CD14-positive monocyte (primary cell): ENCODE results near the gene GH2. TPM values are rescaled to one million over a fixed set of nuclear protein-coding genes. Genes with fewer than 3 reads are reported as not detected.

Source experiments
- DNase-seq, 3 donors: peaks; one replicate each; pipeline ENCODE4 v3.0.0-alpha.2; 2011 to 2022
- H2AFZ ChIP-seq: 2 replicates; pipeline ENCODE4 v1.6.0; 2012; ENCODE audit warnings: mild to moderate bottlenecking, low read depth, low read length, inconsistent platforms; ENCODE audit not compliant: insufficient read depth, poor library complexity, severe bottlenecking
- H3K27ac ChIP-seq, 2 donors: 1 replicate in 1 of 2; 2 replicates in 1 of 2; pipeline ENCODE4 v1.5.1; 2012 to 2013; ENCODE audit warnings: low read length in 2 of 2, control low read depth in 1 of 2, inconsistent platforms in 1 of 2, low read depth in 1 of 2, mild to moderate bottlenecking in 1 of 2
- H3K27me3 ChIP-seq, 2 donors: one replicate each; pipeline versions ENCODE4 v1.6.0 to v1.6.1; 2011 to 2013; ENCODE audit warnings: low read length in 2 of 2; ENCODE audit not compliant: control insufficient read depth in 2 of 2, insufficient read depth in 2 of 2
- H3K36me3 ChIP-seq, 2 donors: replicated peaks in 1 of 2; 1 replicate in 1 of 2; 2 replicates in 1 of 2; pipeline versions ENCODE4 v1.5.1 to v1.6.1; 2012 to 2013; ENCODE audit warnings: low read length in 2 of 2, control low read depth in 1 of 2, inconsistent platforms in 1 of 2, mild to moderate bottlenecking in 1 of 2; ENCODE audit not compliant: insufficient read depth in 2 of 2, control insufficient read depth in 1 of 2
- H3K4me1 ChIP-seq, 2 donors: 1 replicate in 1 of 2; 2 replicates in 1 of 2; pipeline versions ENCODE4 v1.5.1 to v1.6.1; 2012 to 2013; ENCODE audit warnings: low read length in 2 of 2, control low read depth in 1 of 2, inconsistent platforms in 1 of 2, mild to moderate bottlenecking in 1 of 2, moderate library complexity in 1 of 2; ENCODE audit not compliant: insufficient read depth in 2 of 2, control insufficient read depth in 1 of 2
- H3K4me2 ChIP-seq: replicated peaks from 2 replicates; pipeline ENCODE3; 2012; ENCODE audit warnings: low read length, moderate library complexity, mild to moderate bottlenecking; ENCODE audit not compliant: poor library complexity, severe bottlenecking; ENCODE audit errors: extremely low read depth
- H3K4me3 ChIP-seq, 3 experiments: fragments of 200-600 bp in 1 of 3; sonication (generic) in 1 of 3; replicated peaks in 1 of 3; 1 replicate in 2 of 3; 2 replicates in 1 of 3; pipeline ENCODE4 v1.5.1; 2011 to 2013; ENCODE audit warnings: low read length in 3 of 3, mild to moderate bottlenecking in 3 of 3, control low read depth in 2 of 3, low read depth in 2 of 3, inconsistent platforms in 1 of 3, moderate library complexity in 1 of 3
- H3K79me2 ChIP-seq: 2 replicates; pipeline ENCODE4 v1.6.0; 2012; ENCODE audit warnings: mild to moderate bottlenecking, control low read depth, inconsistent platforms, low read length, moderate library complexity; ENCODE audit not compliant: insufficient read depth
- H3K9ac ChIP-seq: 2 replicates; pipeline ENCODE4 v1.6.0; 2017; ENCODE audit warnings: low read length, mild to moderate bottlenecking; ENCODE audit not compliant: insufficient read depth, poor library complexity, severe bottlenecking
- H3K9me3 ChIP-seq, 2 donors: replicated peaks in 1 of 2; 1 replicate in 1 of 2; 2 replicates in 1 of 2; pipeline versions ENCODE4 v1.5.1 to v1.6.1; 2012 to 2013; ENCODE audit warnings: low read length in 2 of 2, control low read depth in 1 of 2; ENCODE audit not compliant: control insufficient read depth in 1 of 2, insufficient read depth in 1 of 2
- H4K20me1 ChIP-seq: 2 replicates; pipeline ENCODE4 v1.6.0; 2012; ENCODE audit warnings: mild to moderate bottlenecking, low read length, control low read depth, moderate library complexity; ENCODE audit not compliant: insufficient read depth
- H3K27ac Mint-ChIP-seq, 7 donors: one replicate each; pipeline ENCODE4 v1.8.0; 2020; ENCODE audit warnings: mild to moderate bottlenecking in 7 of 7, mixed read lengths in 7 of 7, moderate library complexity in 6 of 7, inconsistent platforms in 2 of 7
- H3K27me3 Mint-ChIP-seq, 3 donors: one replicate each; pipeline ENCODE4 v1.8.0; 2021 to 2022; ENCODE audit warnings: low read depth in 3 of 3, mild to moderate bottlenecking in 3 of 3, mixed read lengths in 3 of 3, moderate library complexity in 3 of 3, inconsistent platforms in 1 of 3
- H3K36me3 Mint-ChIP-seq, 2 donors: one replicate each; pipeline ENCODE4 v1.8.0; 2020; ENCODE audit warnings: mixed read lengths in 2 of 2, inconsistent platforms in 1 of 2, mild to moderate bottlenecking in 1 of 2
- H3K4me1 Mint-ChIP-seq: one replicate; pipeline ENCODE4 v1.8.0; 2020; ENCODE audit warnings: mild to moderate bottlenecking, mixed read lengths
- H3K4me3 Mint-ChIP-seq, 2 donors: one replicate each; pipeline ENCODE4 v1.8.0; 2020; ENCODE audit warnings: mild to moderate bottlenecking in 2 of 2, mixed read lengths in 2 of 2, moderate library complexity in 1 of 2
- H3K9me3 Mint-ChIP-seq, 7 donors: one replicate each; pipeline ENCODE4 v1.8.0; 2020 to 2022; ENCODE audit warnings: mixed read lengths in 7 of 7, mild to moderate bottlenecking in 6 of 7, moderate library complexity in 6 of 7, inconsistent platforms in 2 of 7
- WGBS: methylation state at CpG from one replicate; pipeline ENCODE4 v1.1.5; 2013; ENCODE audit warnings: missing lambda C conversion rate; ENCODE audit not compliant: insufficient coverage; 5-methylcytosine and 5-hydroxymethylcytosine counted together
- intact Hi-C, 2 donors: fragments of 100-400 bp; cut with micrococcal nuclease; formaldehyde crosslinking; loops; one replicate each; pipeline versions ENCODE4 v1.15.0 to v1.15.1; 2023
- polyA plus RNA-seq, 3 donors: library from polyadenylated mRNA; depleted of rRNA in 1 of 3; unstranded in 2 of 3; stranded (reverse) in 1 of 3; fragments of 300-500 nt in 2 of 3; fragments of >200 nt in 1 of 3; fragmentation: Illumina TruSeq in 2 of 3; gene quantifications; 1 replicate in 2 of 3; 2 replicates in 1 of 3; pipeline ENCODE4 v1.2.3, GENCODE V29; 2012 to 2021
- small RNA-seq: library from RNA; depleted of rRNA; stranded (forward); fragments of <200 nt; gene quantifications from one replicate; pipeline ENCODE3, GENCODE V24; 2012; ENCODE audit warnings: low read depth; ENCODE audit not compliant: insufficient read length
- TF ChIP-seq, protein P1 (sequence below): fragments of 200-600 bp; IDR thresholded peaks from one replicate; pipeline ENCODE4 v1.8.0; 2022; ENCODE audit warnings: antibody characterized with exemption, mild to moderate bottlenecking

Gene GH2
- polyA plus RNA-seq, 3 donors, result not detected

DNA sequence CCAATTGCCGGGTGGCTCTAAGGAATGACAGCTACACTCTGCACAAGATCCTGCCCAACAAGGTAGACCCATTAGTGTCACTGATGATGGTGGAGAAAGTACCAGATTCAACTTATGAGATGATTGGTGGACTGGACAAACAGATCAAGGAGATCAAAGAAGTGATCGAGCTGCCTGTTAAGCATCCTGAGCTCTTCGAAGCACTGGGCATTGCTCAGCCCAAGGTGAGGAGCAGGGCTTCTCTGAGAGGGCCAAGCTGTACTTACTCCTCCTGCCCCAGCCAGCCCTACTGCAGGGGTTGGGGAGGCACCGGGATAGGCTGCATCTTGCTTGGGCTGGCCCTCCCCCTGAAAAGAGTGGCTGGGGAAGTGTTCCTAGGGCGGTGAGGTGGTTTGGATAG is 51.5 kb downstream of the GH2 start:
- no peaks in the 10 kb centered on the region for H3K27me3 ChIP-seq
- Mint-ChIP-seq H3K4me1 (peaks cover 40% of the 10 kb centered on the region), H3K36me3 (peaks cover 62 to 65% of the 10 kb centered on the region in 2 donors), H3K9me3 (no peaks in the 10 kb centered on the region), H3K27me3 (peaks cover 0 to 2% (median 0%) of the 10 kb centered on the region in 3 donors), H3K27ac (peak overlapping the region in 1 of 7 donors; percentile 82), H3K4me3 (no peak overlapping the region)
- intact Hi-C loops, result no loop called here
- peaks cover 59 to 70% of the 10 kb centered on the region in 2 donors for H3K36me3 ChIP-seq
- H3K79me2 ChIP-seq, result peaks cover 58% of the 10 kb centered on the region
- peaks cover 22 to 31% of the 10 kb centered on the region in 2 donors for H3K4me1 ChIP-seq
- no peak overlapping the region for H3K9ac ChIP-seq
- no peak overlapping the region for H3K4me3 ChIP-seq
- H3K27ac ChIP-seq, result no peak overlapping the region
- H3K9me3 ChIP-seq, result no peaks in the 10 kb centered on the region
- TF ChIP-seq, protein P1, sequence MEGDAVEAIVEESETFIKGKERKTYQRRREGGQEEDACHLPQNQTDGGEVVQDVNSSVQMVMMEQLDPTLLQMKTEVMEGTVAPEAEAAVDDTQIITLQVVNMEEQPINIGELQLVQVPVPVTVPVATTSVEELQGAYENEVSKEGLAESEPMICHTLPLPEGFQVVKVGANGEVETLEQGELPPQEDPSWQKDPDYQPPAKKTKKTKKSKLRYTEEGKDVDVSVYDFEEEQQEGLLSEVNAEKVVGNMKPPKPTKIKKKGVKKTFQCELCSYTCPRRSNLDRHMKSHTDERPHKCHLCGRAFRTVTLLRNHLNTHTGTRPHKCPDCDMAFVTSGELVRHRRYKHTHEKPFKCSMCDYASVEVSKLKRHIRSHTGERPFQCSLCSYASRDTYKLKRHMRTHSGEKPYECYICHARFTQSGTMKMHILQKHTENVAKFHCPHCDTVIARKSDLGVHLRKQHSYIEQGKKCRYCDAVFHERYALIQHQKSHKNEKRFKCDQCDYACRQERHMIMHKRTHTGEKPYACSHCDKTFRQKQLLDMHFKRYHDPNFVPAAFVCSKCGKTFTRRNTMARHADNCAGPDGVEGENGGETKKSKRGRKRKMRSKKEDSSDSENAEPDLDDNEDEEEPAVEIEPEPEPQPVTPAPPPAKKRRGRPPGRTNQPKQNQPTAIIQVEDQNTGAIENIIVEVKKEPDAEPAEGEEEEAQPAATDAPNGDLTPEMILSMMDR, result no peak
- WGBS, result 100% methylated on average over 2 of the region's 5 CpGs
- H2AFZ ChIP-seq, result no peak overlapping the region
- DNase-seq, result no peak
- H3K4me2 ChIP-seq, result no peak overlapping the region
- H4K20me1 ChIP-seq, result peaks cover 62% of the 10 kb centered on the region

Small RNA genes within 50 kb of the gene (small RNA-seq; reads per million reads assigned to genes)
- gene AC040958.1 (not detected), gene AC127029.1 (not detected), gene GH1 (not detected)

Other genes starting within 250 kb of the GH2 start
- 100 to 1,000 TPM; 315 to 631 (median 334) TPM for gene LIMD2, start 181.8 kb downstream of the GH2 start, polyA plus RNA-seq
- 10 to 100 TPM; 12.5 to 51.9 (median 19.8) TPM for gene STRADA, start 140.1 kb downstream of the GH2 start, polyA plus RNA-seq
- gene CCDC47, start 108.3 kb downstream of the GH2 start, polyA plus RNA-seq, result 10 to 100 TPM; 15.2 to 56.4 (median 43.0) TPM
- gene DDX42, start 107.8 kb downstream of the GH2 start, polyA plus RNA-seq, result 10 to 100 TPM in 1 of 3 donors, 1 to 10 TPM in 2; 3.1 to 89.2 (median 5.3) TPM
- gene PSMC5, start 54.5 kb downstream of the GH2 start, polyA plus RNA-seq, result 10 to 100 TPM; 82.8 to 97.2 (median 88.3) TPM
- gene FTSJ3, start 54.3 kb downstream of the GH2 start, polyA plus RNA-seq, result 10 to 100 TPM in 2 of 3 donors, 1 to 10 TPM in 1; 9.2 to 23.7 (median 15.0) TPM
- 10 to 100 TPM; 60.2 to 77.9 (median 64.0) TPM for gene SMARCD2, start 39.3 kb downstream of the GH2 start, polyA plus RNA-seq
- gene CSH2, start 8.3 kb downstream of the GH2 start, polyA plus RNA-seq, result not detected
- gene CSH1, start 14.6 kb upstream of the GH2 start, polyA plus RNA-seq, result not detected
- gene CSHL1, start 29.3 kb upstream of the GH2 start, polyA plus RNA-seq, result not detected
- not detected for gene GH1, start 36.9 kb upstream of the GH2 start, polyA plus RNA-seq
- gene CD79B, start 50.4 kb upstream of the GH2 start, polyA plus RNA-seq, result 10 to 100 TPM; 19.6 to 21.8 (median 20.9) TPM
- not detected for gene SCN4A, start 91.0 kb upstream of the GH2 start, polyA plus RNA-seq
- gene PRR29, start 116.4 kb upstream of the GH2 start, polyA plus RNA-seq, result 1 to 10 TPM in 2 of 3 donors, under 1 TPM in 1; 0.03 to 2.1 (median 1.4) TPM
- 100 to 1,000 TPM; 111 to 186 (median 174) TPM for gene ICAM2, start 138.7 kb upstream of the GH2 start, polyA plus RNA-seq
- gene ERN1, start 248.2 kb upstream of the GH2 start, polyA plus RNA-seq, result 10 to 100 TPM; 11.0 to 27.5 (median 13.7) TPM